GM12892 (cell line): ENCODE data around the gene TSEN2.

ENCODE experiments used
- POLR2A ChIP-seq: IDR thresholded peaks from 2 replicates; pipeline ENCODE4 v1.6.1; 2011; ENCODE audit warnings: low read depth, low read length, control low read depth
- POLR2AphosphoS5 ChIP-seq: IDR thresholded peaks from 2 replicates; pipeline ENCODE4 v1.6.1; 2011; ENCODE audit warnings: low read depth, low read length, control low read depth
- TAF1 ChIP-seq: IDR thresholded peaks from 2 replicates; pipeline ENCODE4 v1.6.1; 2011; ENCODE audit warnings: low read depth, mild to moderate bottlenecking, control low read depth, low read length, borderline replicate concordance

DNA sequence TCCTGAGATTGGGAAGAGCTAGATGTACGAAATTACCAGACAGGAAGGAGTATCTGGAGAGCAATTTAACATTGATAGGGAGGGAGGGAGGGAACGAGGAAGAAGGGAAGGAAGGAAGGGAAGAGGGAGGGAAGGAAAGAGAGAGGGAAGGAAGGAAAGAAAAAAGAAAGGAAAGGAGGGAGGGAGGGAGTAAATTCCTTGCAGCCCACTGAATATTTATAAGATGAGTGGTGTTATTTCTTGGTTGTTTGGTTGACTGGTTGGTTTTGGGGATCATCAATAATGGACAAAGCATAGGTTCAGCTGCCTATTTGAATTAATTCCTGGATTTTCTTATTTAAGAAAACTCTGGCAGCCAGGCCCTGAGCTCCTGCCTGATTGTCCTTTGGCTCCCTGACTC is 15.5 kb upstream of the TSEN2 start:
- TF ChIP-seq POLR2A (no peak), POLR2AphosphoS5 (no peak), TAF1 (no peak)
